Measurements from ENCODE around the gene FAM53B.

GRCh38 chr10:124792998-124793352 is 48.8 kb upstream of the FAM53B start:
- TF ChIP-seq ARNTL (CRISPR knock-in tag; IDR thresholded peaks at IDR 0.05; ENCODE audit: borderline replicate concordance, low read depth) (no peak), ESRRG (CRISPR knock-in tag; IDR thresholded peaks at IDR 0.05) (no peak), BACH2 (CRISPR knock-in tag; IDR thresholded peaks at IDR 0.05; ENCODE audit: borderline replicate concordance) (no peak), ZFP3 (CRISPR knock-in tag; IDR thresholded peaks at IDR 0.05) (no peak), PPARA (CRISPR knock-in tag; IDR thresholded peaks at IDR 0.05; ENCODE audit: borderline replicate concordance) (no peak), ZNF70 (CRISPR knock-in tag; IDR thresholded peaks at IDR 0.05) (no peak), POU6F1 (CRISPR knock-in tag; IDR thresholded peaks at IDR 0.05; ENCODE audit: borderline replicate concordance, low read depth) (no peak), ZNF8 (CRISPR knock-in tag; IDR thresholded peaks at IDR 0.05) (no peak)
- TF ChIP-seq, protein P1, sequence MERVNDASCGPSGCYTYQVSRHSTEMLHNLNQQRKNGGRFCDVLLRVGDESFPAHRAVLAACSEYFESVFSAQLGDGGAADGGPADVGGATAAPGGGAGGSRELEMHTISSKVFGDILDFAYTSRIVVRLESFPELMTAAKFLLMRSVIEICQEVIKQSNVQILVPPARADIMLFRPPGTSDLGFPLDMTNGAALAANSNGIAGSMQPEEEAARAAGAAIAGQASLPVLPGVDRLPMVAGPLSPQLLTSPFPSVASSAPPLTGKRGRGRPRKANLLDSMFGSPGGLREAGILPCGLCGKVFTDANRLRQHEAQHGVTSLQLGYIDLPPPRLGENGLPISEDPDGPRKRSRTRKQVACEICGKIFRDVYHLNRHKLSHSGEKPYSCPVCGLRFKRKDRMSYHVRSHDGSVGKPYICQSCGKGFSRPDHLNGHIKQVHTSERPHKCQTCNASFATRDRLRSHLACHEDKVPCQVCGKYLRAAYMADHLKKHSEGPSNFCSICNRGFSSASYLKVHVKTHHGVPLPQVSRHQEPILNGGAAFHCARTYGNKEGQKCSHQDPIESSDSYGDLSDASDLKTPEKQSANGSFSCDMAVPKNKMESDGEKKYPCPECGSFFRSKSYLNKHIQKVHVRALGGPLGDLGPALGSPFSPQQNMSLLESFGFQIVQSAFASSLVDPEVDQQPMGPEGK (CRISPR knock-in tag; IDR thresholded peaks at IDR 0.05; ENCODE audit: borderline replicate concordance), result no peak

Measured in SK-N-SH treated with all-trans-retinoic acid at 6 μM for 48 hours (cell line).